GM23338 (cell line): ENCODE measurements around the gene AP1S3. TPM values are rescaled to one million over a fixed set of nuclear protein-coding genes. Genes with fewer than 3 reads are reported as not detected.

ENCODE experiments used
- ATAC-seq: fragments of 200-7000 bp; cut with Tn5 transposase; 3 replicates; pipeline ENCODE4 v1.9.1; 2020
- DNase-seq: peaks from one replicate; pipeline ENCODE4 v3.0.0-alpha.2; 2015; ENCODE audit warnings: low spot score
- H2AFZ ChIP-seq: fragments of 200-600 bp; sonication (generic); 2 replicates; pipeline ENCODE4 v1.8.0; 2016; ENCODE audit warnings: antibody characterized with exemption, mild to moderate bottlenecking, moderate library complexity
- H3F3A ChIP-seq: fragments of 200-600 bp; sonication (generic); replicated peaks from 2 replicates; pipeline ENCODE4 v1.8.0; 2017; ENCODE audit warnings: antibody characterized with exemption, mixed run types, low read depth
- H3K27ac ChIP-seq: fragments of 200-600 bp; sonication (generic); 2 replicates; pipeline ENCODE4 v1.6.1; 2016; ENCODE audit warnings: low read depth
- H3K27me3 ChIP-seq: fragments of 200-600 bp; sonication (generic); 2 replicates; pipeline ENCODE4 v1.8.0; 2016; ENCODE audit warnings: mild to moderate bottlenecking, mixed run types, moderate library complexity; ENCODE audit not compliant: insufficient read depth
- H3K36me3 ChIP-seq: fragments of 200-600 bp; sonication (generic); 2 replicates; pipeline ENCODE4 v1.8.0; 2016; ENCODE audit warnings: mild to moderate bottlenecking; ENCODE audit not compliant: insufficient read depth
- H3K4me1 ChIP-seq: fragments of 200-600 bp; sonication (generic); 2 replicates; pipeline ENCODE4 v1.8.0; 2016; ENCODE audit warnings: mild to moderate bottlenecking, moderate library complexity; ENCODE audit not compliant: insufficient read depth
- H3K4me2 ChIP-seq: fragments of 200-600 bp; sonication (generic); 2 replicates; pipeline ENCODE4 v1.7.1; 2017; ENCODE audit warnings: mixed run types
- H3K4me3 ChIP-seq: fragments of 200-600 bp; sonication (generic); 2 replicates; pipeline ENCODE4 v1.6.1; 2016; ENCODE audit warnings: mixed run types
- H3K79me2 ChIP-seq: fragments of 200-600 bp; sonication (generic); replicated peaks from 2 replicates; pipeline ENCODE4 v1.8.0; 2017; ENCODE audit warnings: mild to moderate bottlenecking; ENCODE audit not compliant: insufficient read depth
- H3K9me2 ChIP-seq: fragments of 200-600 bp; sonication (generic); 2 replicates; pipeline ENCODE4 v1.8.0; 2017; ENCODE audit not compliant: insufficient read depth
- H4K20me1 ChIP-seq: fragments of 200-600 bp; sonication (generic); replicated peaks from 2 replicates; pipeline ENCODE4 v1.8.0; 2017; ENCODE audit warnings: mild to moderate bottlenecking; ENCODE audit not compliant: insufficient read depth
- H3K27ac Mint-ChIP-seq: 2 replicates; pipeline ENCODE4 v1.8.0; 2020; ENCODE audit warnings: inconsistent platforms, mild to moderate bottlenecking, moderate library complexity, mixed read lengths
- H3K27me3 Mint-ChIP-seq: 3 replicates; pipeline ENCODE4 v1.8.0; 2022; ENCODE audit warnings: low read depth, mild to moderate bottlenecking, moderate library complexity, mixed read lengths, inconsistent platforms; ENCODE audit not compliant: insufficient read depth, poor library complexity
- H3K36me3 Mint-ChIP-seq: 3 replicates; pipeline ENCODE4 v1.8.0; 2021; ENCODE audit warnings: low read depth, mild to moderate bottlenecking, inconsistent platforms, moderate library complexity, mixed read lengths
- H3K4me1 Mint-ChIP-seq: 3 replicates; pipeline ENCODE4 v1.8.0; 2020; ENCODE audit warnings: mild to moderate bottlenecking, inconsistent platforms, mixed read lengths
- H3K4me3 Mint-ChIP-seq: 3 replicates; pipeline ENCODE4 v1.8.0; 2021; ENCODE audit warnings: moderate library complexity, mild to moderate bottlenecking, inconsistent platforms, mixed read lengths
- H3K9me3 Mint-ChIP-seq: 3 replicates; pipeline ENCODE4 v1.8.0; 2020; ENCODE audit warnings: moderate library complexity, mild to moderate bottlenecking, inconsistent platforms, mixed read lengths
- CREB1 ChIP-seq: fragments of 250-450 bp; sonication (Bioruptor Pico); IDR thresholded peaks from 2 replicates; pipeline ENCODE4 v1.5.0; 2020; ENCODE audit warnings: low read depth, mild to moderate bottlenecking, moderate library complexity
- EZH2 ChIP-seq: fragments of 200-600 bp; sonication (generic); IDR thresholded peaks from one replicate; pipeline ENCODE4 v1.8.0; 2017; ENCODE audit warnings: antibody characterized with exemption, mild to moderate bottlenecking, low read depth; ENCODE audit not compliant: unreplicated experiment
- EZH2phosphoT487 ChIP-seq: fragments of 200-600 bp; sonication (generic); IDR thresholded peaks from one replicate; pipeline ENCODE4 v1.8.1; 2018; ENCODE audit warnings: antibody characterized with exemption; ENCODE audit not compliant: unreplicated experiment
- JUNB ChIP-seq: IDR thresholded peaks from one replicate; pipeline ENCODE4 v1.6.1; 2016; ENCODE audit warnings: antibody characterized with exemption; ENCODE audit not compliant: unreplicated experiment
- NANOG ChIP-seq: IDR thresholded peaks from 2 replicates; pipeline ENCODE4 v1.6.1; 2016; ENCODE audit warnings: antibody characterized with exemption, borderline replicate concordance
- POLR2AphosphoS5 ChIP-seq: IDR thresholded peaks from 2 replicates; pipeline ENCODE4 v1.6.1; 2016; ENCODE audit warnings: antibody characterized with exemption, low read depth
- REST ChIP-seq: IDR thresholded peaks from one replicate; pipeline ENCODE4 v1.6.1; 2018; ENCODE audit warnings: antibody characterized with exemption; ENCODE audit not compliant: unreplicated experiment
- STAT1 ChIP-seq: IDR thresholded peaks from one replicate; pipeline ENCODE4 v1.6.1; 2016; ENCODE audit warnings: antibody characterized with exemption; ENCODE audit not compliant: unreplicated experiment
- ZNF114 ChIP-seq: fragments of 250-450 bp; sonication (Bioruptor Pico); IDR thresholded peaks from 2 replicates; pipeline ENCODE4 v1.5.0; 2020; ENCODE audit warnings: mild to moderate bottlenecking, moderate library complexity
- ZNF331 ChIP-seq: fragments of 250-450 bp; sonication (Bioruptor Pico); IDR thresholded peaks from 2 replicates; pipeline ENCODE4 v1.5.0; 2020; ENCODE audit warnings: low read depth, mild to moderate bottlenecking, moderate library complexity
- ZNF462 ChIP-seq: fragments of 250-450 bp; sonication (Bioruptor Pico); IDR thresholded peaks from 2 replicates; pipeline ENCODE4 v1.5.0; 2020; ENCODE audit warnings: mild to moderate bottlenecking, moderate library complexity
- polyA plus RNA-seq: library from polyadenylated mRNA; unstranded; fragments of >200 nt; fragmentation: Nextera tagmentation; extraction: Ambion mirVana; gene quantifications from 2 replicates; pipeline ENCODE4 v1.2.1, GENCODE V29; 2016
- total RNA-seq: library from RNA; depleted of rRNA; stranded (reverse); fragments of >200 nt; shearing (Covaris generic); gene quantifications from 2 replicates; pipeline ENCODE4 v1.2.3, GENCODE V29; 2014
- TF ChIP-seq, protein P1 (sequence below): IDR thresholded peaks from 2 replicates; pipeline ENCODE4 v1.6.1; 2016; ENCODE audit warnings: antibody characterized with exemption
- TF ChIP-seq, protein P2 (sequence below), 2 experiments: fragments of 200-600 bp in 1 of 2; sonication (generic) in 1 of 2; conservative IDR thresholded peaks; 2 replicates each; pipeline versions ENCODE4 v1.5.1 to v1.6.1; 2016 to 2017; ENCODE audit warnings: antibody characterized with exemption in 2 of 2, low read depth in 2 of 2, mild to moderate bottlenecking in 2 of 2, moderate library complexity in 1 of 2

Gene AP1S3
- total and polyA plus RNA-seq, 2 experiments from 2014 or later: 8.8 to 25.5 TPM

DNA sequence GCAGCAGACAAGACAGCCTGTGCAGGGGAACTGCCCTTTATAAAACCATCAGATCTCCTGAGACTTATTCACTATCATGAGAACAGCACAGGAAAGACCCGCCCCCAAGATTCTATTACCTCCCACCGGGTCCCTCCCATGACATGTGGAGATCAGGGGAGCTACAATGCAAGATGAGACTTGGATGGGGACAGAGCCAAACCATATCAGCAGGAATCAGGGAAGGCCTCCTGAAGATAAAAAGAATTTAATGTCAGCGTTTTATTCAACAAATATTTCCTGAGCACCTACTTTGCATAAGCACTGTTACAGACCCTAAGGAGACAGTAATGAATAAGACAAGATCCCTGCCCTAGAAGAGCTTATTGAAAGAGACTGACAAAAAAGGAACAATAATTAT lies 105.0 kb downstream of the AP1S3 start:
- H3K9me3 Mint-ChIP-seq: peaks cover 4% of the 10 kb centered on the region; the same call in 2 of the 3 replicates
- DNase-seq (no peak), ATAC-seq (no peak)
- peaks cover 3% of the 10 kb centered on the region; the same call in 2 of the 3 replicates for H3K4me1 Mint-ChIP-seq
- Histone ChIP-seq H3K79me2 (no peaks in the 10 kb centered on the region), H3F3A (no peaks in the 10 kb centered on the region), H2AFZ (no peak overlapping the region), H3K27ac (no peak overlapping the region), H4K20me1 (no peaks in the 10 kb centered on the region), H3K27me3 (no peaks in the 10 kb centered on the region), H3K4me1 (no peaks in the 10 kb centered on the region), H3K4me3 (no peak overlapping the region), H3K36me3 (no peaks in the 10 kb centered on the region), H3K9me2 (0 out of 2 replicates have a peak, but pooled peaks cover 9% of the 10 kb centered on the region), H3K4me2 (no peak overlapping the region)
- H3K36me3 Mint-ChIP-seq: no peaks in the 10 kb centered on the region
- no peak overlapping the region for H3K27ac Mint-ChIP-seq
- TF ChIP-seq ZNF114 (CRISPR knock-in tag): no peak
- TF ChIP-seq NANOG: no peak
- TF ChIP-seq POLR2AphosphoS5: no peak
- TF ChIP-seq EZH2phosphoT487: no peak
- TF ChIP-seq, protein P1, sequence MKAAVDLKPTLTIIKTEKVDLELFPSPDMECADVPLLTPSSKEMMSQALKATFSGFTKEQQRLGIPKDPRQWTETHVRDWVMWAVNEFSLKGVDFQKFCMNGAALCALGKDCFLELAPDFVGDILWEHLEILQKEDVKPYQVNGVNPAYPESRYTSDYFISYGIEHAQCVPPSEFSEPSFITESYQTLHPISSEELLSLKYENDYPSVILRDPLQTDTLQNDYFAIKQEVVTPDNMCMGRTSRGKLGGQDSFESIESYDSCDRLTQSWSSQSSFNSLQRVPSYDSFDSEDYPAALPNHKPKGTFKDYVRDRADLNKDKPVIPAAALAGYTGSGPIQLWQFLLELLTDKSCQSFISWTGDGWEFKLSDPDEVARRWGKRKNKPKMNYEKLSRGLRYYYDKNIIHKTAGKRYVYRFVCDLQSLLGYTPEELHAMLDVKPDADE: no peak
- no peak for TF ChIP-seq REST
- no peak for TF ChIP-seq ZNF462 (CRISPR knock-in tag)
- TF ChIP-seq ZNF331 (CRISPR knock-in tag): no peak
- no peak for TF ChIP-seq EZH2
- no peak for TF ChIP-seq CREB1 (CRISPR knock-in tag)
- TF ChIP-seq, protein P2, sequence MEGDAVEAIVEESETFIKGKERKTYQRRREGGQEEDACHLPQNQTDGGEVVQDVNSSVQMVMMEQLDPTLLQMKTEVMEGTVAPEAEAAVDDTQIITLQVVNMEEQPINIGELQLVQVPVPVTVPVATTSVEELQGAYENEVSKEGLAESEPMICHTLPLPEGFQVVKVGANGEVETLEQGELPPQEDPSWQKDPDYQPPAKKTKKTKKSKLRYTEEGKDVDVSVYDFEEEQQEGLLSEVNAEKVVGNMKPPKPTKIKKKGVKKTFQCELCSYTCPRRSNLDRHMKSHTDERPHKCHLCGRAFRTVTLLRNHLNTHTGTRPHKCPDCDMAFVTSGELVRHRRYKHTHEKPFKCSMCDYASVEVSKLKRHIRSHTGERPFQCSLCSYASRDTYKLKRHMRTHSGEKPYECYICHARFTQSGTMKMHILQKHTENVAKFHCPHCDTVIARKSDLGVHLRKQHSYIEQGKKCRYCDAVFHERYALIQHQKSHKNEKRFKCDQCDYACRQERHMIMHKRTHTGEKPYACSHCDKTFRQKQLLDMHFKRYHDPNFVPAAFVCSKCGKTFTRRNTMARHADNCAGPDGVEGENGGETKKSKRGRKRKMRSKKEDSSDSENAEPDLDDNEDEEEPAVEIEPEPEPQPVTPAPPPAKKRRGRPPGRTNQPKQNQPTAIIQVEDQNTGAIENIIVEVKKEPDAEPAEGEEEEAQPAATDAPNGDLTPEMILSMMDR (conservative IDR thresholded peaks at IDR 0.05; ENCODE audit: low read depth in 2 of 2): no peak
- TF ChIP-seq STAT1: no peak
- no peak for TF ChIP-seq JUNB
- no peak overlapping the region for H3K4me3 Mint-ChIP-seq
- H3K27me3 Mint-ChIP-seq: peaks cover 1% of the 10 kb centered on the region
